Jurkat, Clone E6-1 (cell line): Measurements from ENCODE around the gene ITGB1BP1.

ENCODE experiments used
- DNase-seq: peaks from one replicate; pipeline ENCODE4 v3.0.0-alpha.2; 2011; ENCODE audit warnings: low read depth, low spot score
- H3K4me3 ChIP-seq: 2 replicates; pipeline ENCODE4 v1.5.1; 2011; ENCODE audit warnings: mild to moderate bottlenecking, low read length, control low read depth, moderate library complexity

Gene ITGB1BP1

GRCh38 chr2:9430316-9431293, 7.3 kb upstream of the ITGB1BP1 start:
- no peak overlapping the region for H3K4me3 ChIP-seq
- no peak for DNase-seq

- H3K4me3 ChIP-seq: no peak overlapping the region
- DNase-seq: no peak
These were observed 5.7 kb upstream of the ITGB1BP1 start for GRCh38 chr2:9428965-9429577.

GRCh38 chr2:9424447-9425164, 1.3 kb upstream of the ITGB1BP1 start:
- H3K4me3 ChIP-seq: peak overlapping the region; percentile 97
- no peak for DNase-seq

GRCh38 chr2:9423922-9424272, 569 bp upstream of the ITGB1BP1 start:
- DNase-seq: no peak
- H3K4me3 ChIP-seq: peak overlapping the region; percentile 97

GRCh38 chr2:9422321-9423099, 818 bp downstream of the ITGB1BP1 start:
- peak overlapping the region; percentile 97 for H3K4me3 ChIP-seq
- DNase-seq: no peak

- no peak overlapping the region for H3K4me3 ChIP-seq
- no peak for DNase-seq
These were observed 2.8 kb downstream of the ITGB1BP1 start for GRCh38 chr2:9420495-9420894.

GRCh38 chr2:9419541-9419940, 3.8 kb downstream of the ITGB1BP1 start:
- DNase-seq: no peak
- no peak overlapping the region for H3K4me3 ChIP-seq

- DNase-seq: no peak
- H3K4me3 ChIP-seq: no peak overlapping the region
These were observed 4.6 kb downstream of the ITGB1BP1 start for GRCh38 chr2:9418746-9419145.

- no peak for DNase-seq
- H3K4me3 ChIP-seq: no peak overlapping the region
These were observed 5.6 kb downstream of the ITGB1BP1 start for GRCh38 chr2:9417725-9418124.

- no peak for DNase-seq
- H3K4me3 ChIP-seq: no peak overlapping the region
These were observed 6.4 kb downstream of the ITGB1BP1 start for GRCh38 chr2:9416962-9417316.

GRCh38 chr2:9416267-9416961, 6.9 kb downstream of the ITGB1BP1 start:
- H3K4me3 ChIP-seq: no peak overlapping the region
- DNase-seq: no peak

- no peak overlapping the region for H3K4me3 ChIP-seq
- DNase-seq: no peak
These were observed 7.7 kb downstream of the ITGB1BP1 start for GRCh38 chr2:9415516-9416169.

- H3K4me3 ChIP-seq: no peak overlapping the region
- DNase-seq: no peak
These were observed 10.5 kb downstream of the ITGB1BP1 start for GRCh38 chr2:9412781-9413180.

- no peak overlapping the region for H3K4me3 ChIP-seq
- DNase-seq: no peak
These were observed 13.2 kb downstream of the ITGB1BP1 start for GRCh38 chr2:9410108-9410507.

- DNase-seq: no peak
- no peak overlapping the region for H3K4me3 ChIP-seq
These were observed 14.6 kb downstream of the ITGB1BP1 start for GRCh38 chr2:9408641-9409151.

- H3K4me3 ChIP-seq: no peak overlapping the region
- DNase-seq: no peak
These were observed 15.9 kb downstream of the ITGB1BP1 start for GRCh38 chr2:9407363-9407811.

GRCh38 chr2:9406529-9407362, 16.6 kb downstream of the ITGB1BP1 start:
- H3K4me3 ChIP-seq: no peak overlapping the region
- no peak for DNase-seq
